Measurements from ENCODE around the gene SLC17A7. TPM values are rescaled to one million over a fixed set of nuclear protein-coding genes. Genes with fewer than 3 reads are reported as not detected.
A peak's percentile ranks its signal among the peaks of the same experiment; 100 is the strongest.

The SLC17A7 gene
- total and polyA plus RNA-seq, 2 of the 13 experiments (the other 11 are each of a cell fraction or from before 2014, with no cell fraction given), result 0.32 TPM; not detected in 1

DNA sequence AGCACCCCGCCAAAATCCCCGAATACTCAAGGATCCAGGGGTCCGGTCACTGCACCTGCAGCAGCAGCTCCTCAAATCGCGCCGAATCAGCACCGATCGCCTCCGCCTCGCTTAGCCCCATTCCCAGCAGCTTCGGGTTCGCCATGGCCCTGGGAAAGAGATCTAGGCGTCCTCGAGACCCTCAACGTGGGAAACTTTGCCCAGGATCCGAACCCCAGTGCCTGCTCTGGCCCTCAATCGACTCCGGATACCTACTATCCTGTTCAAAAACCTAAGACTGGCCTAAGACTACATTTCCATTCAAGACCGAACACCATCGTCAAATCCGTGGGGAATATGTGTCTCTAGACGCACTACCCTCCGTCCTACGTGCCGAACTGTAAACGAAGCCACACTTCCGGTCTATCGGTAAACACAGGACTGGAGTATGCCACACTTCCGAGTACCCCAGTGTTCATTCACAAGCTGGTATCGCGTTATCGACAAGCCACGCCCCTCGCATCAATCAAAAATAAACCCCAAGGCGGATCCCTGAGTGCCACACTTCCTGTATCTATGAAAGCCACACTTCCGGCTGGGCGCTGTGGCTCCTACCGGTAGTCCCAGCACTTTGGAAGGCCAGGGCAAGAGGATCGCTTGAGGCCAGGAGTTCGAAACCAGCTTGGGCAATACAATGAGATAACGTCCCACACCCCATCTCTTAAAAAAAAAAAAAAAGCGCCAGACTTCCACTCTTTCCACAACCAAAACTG, 10.3 kb upstream of the SLC17A7 start, which contains the start of gene PIH1D1 (continued):
- TF ChIP-seq RFX3 (CRISPR knock-in tag; IDR thresholded peaks at IDR 0.05) (no peak), KMT2B (CRISPR knock-in tag; IDR thresholded peaks at IDR 0.05) (peak; percentile 78; the same call in 1 of the 2 replicates), PHF20 (CRISPR knock-in tag; IDR thresholded peaks at IDR 0.05) (peak; percentile 68; the same call in 1 of the 2 replicates), CAMTA2 (CRISPR knock-in tag; IDR thresholded peaks at IDR 0.05; ENCODE audit: borderline replicate concordance) (no peak), KDM3A (CRISPR knock-in tag; IDR thresholded peaks at IDR 0.05; ENCODE audit: low read depth) (no peak), NR2F2 (IDR thresholded peaks at IDR 0.05; ENCODE audit: borderline replicate concordance, low read depth) (no peak), SMYD3 (CRISPR knock-in tag; IDR thresholded peaks at IDR 0.05) (no peak), ZNF569 (CRISPR knock-in tag; IDR thresholded peaks at IDR 0.05; ENCODE audit: borderline replicate concordance) (no peak), ZNF121 (CRISPR knock-in tag; IDR thresholded peaks at IDR 0.05) (no peak), JARID2 (CRISPR knock-in tag; IDR thresholded peaks at IDR 0.05; ENCODE audit: insufficient replicate concordance) (no peak), MTF2 (CRISPR knock-in tag; IDR thresholded peaks at IDR 0.05; ENCODE audit: borderline replicate concordance) (no peak), NAIF1 (CRISPR knock-in tag; IDR thresholded peaks at IDR 0.05; ENCODE audit: borderline replicate concordance) (no peak), NFAT5 (CRISPR knock-in tag; IDR thresholded peaks at IDR 0.05) (no peak), KLF12 (CRISPR knock-in tag; IDR thresholded peaks at IDR 0.05; ENCODE audit: borderline replicate concordance) (no peak), YEATS4 (CRISPR knock-in tag; IDR thresholded peaks at IDR 0.05; ENCODE audit: borderline replicate concordance) (peak; percentile 64), ARNT2 (CRISPR knock-in tag; IDR thresholded peaks at IDR 0.05; ENCODE audit: low read depth) (peak; percentile 64; the same call in 1 of the 2 replicates)
- TF ChIP-seq, protein P1, sequence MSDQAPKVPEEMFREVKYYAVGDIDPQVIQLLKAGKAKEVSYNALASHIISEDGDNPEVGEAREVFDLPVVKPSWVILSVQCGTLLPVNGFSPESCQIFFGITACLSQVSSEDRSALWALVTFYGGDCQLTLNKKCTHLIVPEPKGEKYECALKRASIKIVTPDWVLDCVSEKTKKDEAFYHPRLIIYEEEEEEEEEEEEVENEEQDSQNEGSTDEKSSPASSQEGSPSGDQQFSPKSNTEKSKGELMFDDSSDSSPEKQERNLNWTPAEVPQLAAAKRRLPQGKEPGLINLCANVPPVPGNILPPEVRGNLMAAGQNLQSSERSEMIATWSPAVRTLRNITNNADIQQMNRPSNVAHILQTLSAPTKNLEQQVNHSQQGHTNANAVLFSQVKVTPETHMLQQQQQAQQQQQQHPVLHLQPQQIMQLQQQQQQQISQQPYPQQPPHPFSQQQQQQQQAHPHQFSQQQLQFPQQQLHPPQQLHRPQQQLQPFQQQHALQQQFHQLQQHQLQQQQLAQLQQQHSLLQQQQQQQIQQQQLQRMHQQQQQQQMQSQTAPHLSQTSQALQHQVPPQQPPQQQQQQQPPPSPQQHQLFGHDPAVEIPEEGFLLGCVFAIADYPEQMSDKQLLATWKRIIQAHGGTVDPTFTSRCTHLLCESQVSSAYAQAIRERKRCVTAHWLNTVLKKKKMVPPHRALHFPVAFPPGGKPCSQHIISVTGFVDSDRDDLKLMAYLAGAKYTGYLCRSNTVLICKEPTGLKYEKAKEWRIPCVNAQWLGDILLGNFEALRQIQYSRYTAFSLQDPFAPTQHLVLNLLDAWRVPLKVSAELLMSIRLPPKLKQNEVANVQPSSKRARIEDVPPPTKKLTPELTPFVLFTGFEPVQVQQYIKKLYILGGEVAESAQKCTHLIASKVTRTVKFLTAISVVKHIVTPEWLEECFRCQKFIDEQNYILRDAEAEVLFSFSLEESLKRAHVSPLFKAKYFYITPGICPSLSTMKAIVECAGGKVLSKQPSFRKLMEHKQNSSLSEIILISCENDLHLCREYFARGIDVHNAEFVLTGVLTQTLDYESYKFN (CRISPR knock-in tag; conservative IDR thresholded peaks at IDR 0.05), result peak; percentile 29; the same call in 1 of the 2 replicates
- TF ChIP-seq, protein P2, sequence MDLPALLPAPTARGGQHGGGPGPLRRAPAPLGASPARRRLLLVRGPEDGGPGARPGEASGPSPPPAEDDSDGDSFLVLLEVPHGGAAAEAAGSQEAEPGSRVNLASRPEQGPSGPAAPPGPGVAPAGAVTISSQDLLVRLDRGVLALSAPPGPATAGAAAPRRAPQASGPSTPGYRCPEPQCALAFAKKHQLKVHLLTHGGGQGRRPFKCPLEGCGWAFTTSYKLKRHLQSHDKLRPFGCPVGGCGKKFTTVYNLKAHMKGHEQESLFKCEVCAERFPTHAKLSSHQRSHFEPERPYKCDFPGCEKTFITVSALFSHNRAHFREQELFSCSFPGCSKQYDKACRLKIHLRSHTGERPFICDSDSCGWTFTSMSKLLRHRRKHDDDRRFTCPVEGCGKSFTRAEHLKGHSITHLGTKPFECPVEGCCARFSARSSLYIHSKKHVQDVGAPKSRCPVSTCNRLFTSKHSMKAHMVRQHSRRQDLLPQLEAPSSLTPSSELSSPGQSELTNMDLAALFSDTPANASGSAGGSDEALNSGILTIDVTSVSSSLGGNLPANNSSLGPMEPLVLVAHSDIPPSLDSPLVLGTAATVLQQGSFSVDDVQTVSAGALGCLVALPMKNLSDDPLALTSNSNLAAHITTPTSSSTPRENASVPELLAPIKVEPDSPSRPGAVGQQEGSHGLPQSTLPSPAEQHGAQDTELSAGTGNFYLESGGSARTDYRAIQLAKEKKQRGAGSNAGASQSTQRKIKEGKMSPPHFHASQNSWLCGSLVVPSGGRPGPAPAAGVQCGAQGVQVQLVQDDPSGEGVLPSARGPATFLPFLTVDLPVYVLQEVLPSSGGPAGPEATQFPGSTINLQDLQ (CRISPR knock-in tag; IDR thresholded peaks at IDR 0.05), result no peak
